Testis (tissue), 2 donors: Measurements from ENCODE around the gene MRO.

Experiments used
- CTCF ChIP-seq, 3 experiments: fragments of 450-650 bp in 2 of 3; fragments of 200-600 bp in 1 of 3; sonication (generic) in 1 of 3; IDR thresholded peaks; one replicate each; pipeline ENCODE4 v1.5.1; 2016 to 2019; ENCODE audit warnings: antibody characterized with exemption in 3 of 3, mild to moderate bottlenecking in 2 of 3, moderate library complexity in 1 of 3
- POLR2A ChIP-seq: fragments of 450-650 bp; IDR thresholded peaks from one replicate; pipeline ENCODE4 v1.6.1; 2017; ENCODE audit warnings: antibody characterized with exemption, mild to moderate bottlenecking, moderate library complexity

GRCh38 chr18:50816419-50817166 is 3.2 kb downstream of the MRO start:
- TF ChIP-seq CTCF (IDR thresholded peaks at IDR 0.05), result no peak
- no peak for TF ChIP-seq POLR2A
